BLaER1 (cell line): ENCODE measurements around the gene PRKCZ.

Source experiments
- H3K27ac ChIP-seq: shearing (Covaris generic); formaldehyde crosslinking; 2 replicates; pipeline ENCODE4 v1.8.1; 2022
- H3K27me3 ChIP-seq: shearing (Covaris generic); formaldehyde crosslinking; 2 replicates; pipeline ENCODE4 v1.8.1; 2022
- H3K36me3 ChIP-seq: shearing (Covaris generic); formaldehyde crosslinking; 2 replicates; pipeline ENCODE4 v1.8.1; 2022
- H3K4me1 ChIP-seq: shearing (Covaris generic); formaldehyde crosslinking; 2 replicates; pipeline ENCODE4 v1.8.1; 2022
- H3K4me2 ChIP-seq: shearing (Covaris generic); formaldehyde crosslinking; 2 replicates; pipeline ENCODE4 v1.8.1; 2022
- H3K4me3 ChIP-seq: shearing (Covaris generic); formaldehyde crosslinking; 2 replicates; pipeline ENCODE4 v1.8.1; 2022
- H3K9ac ChIP-seq: shearing (Covaris generic); formaldehyde crosslinking; 2 replicates; pipeline ENCODE4 v1.8.1; 2022
- H3K9me3 ChIP-seq: shearing (Covaris generic); formaldehyde crosslinking; 2 replicates; pipeline ENCODE4 v1.8.1; 2022
- H4K20me1 ChIP-seq: shearing (Covaris generic); formaldehyde crosslinking; 2 replicates; pipeline ENCODE4 v1.8.1; 2022
- Cebpa-rat ChIP-seq: shearing (Covaris generic); IDR thresholded peaks from 2 replicates; pipeline ENCODE4 v1.8.1; 2022

Gene PRKCZ

GRCh38 chr1:2181271-2181670 lies 131.1 kb downstream of the PRKCZ start:
- peaks cover 91% of the 10 kb centered on the region for H4K20me1 ChIP-seq
- peaks cover 98% of the 10 kb centered on the region for H3K36me3 ChIP-seq
- no peaks in the 10 kb centered on the region for H3K9me3 ChIP-seq
- no peak overlapping the region for H3K4me3 ChIP-seq
- H3K4me2 ChIP-seq: no peak overlapping the region
- TF ChIP-seq Cebpa-rat: no peak
- no peak overlapping the region for H3K27ac ChIP-seq
- H3K4me1 ChIP-seq: 0 out of 2 replicates have a peak, but pooled peaks cover 6% of the 10 kb centered on the region
- H3K9ac ChIP-seq: no peak overlapping the region
- H3K27me3 ChIP-seq: no peaks in the 10 kb centered on the region

GRCh38 chr1:2181752-2182151 lies 131.5 kb downstream of the PRKCZ start:
- Histone ChIP-seq H3K4me2 (no peak overlapping the region), H3K36me3 (peaks cover 97% of the 10 kb centered on the region), H3K9me3 (no peaks in the 10 kb centered on the region), H3K9ac (no peak overlapping the region), H3K27ac (peak overlapping the region; percentile 13; the same call in 1 of the 2 replicates), H3K4me3 (no peak overlapping the region), H3K27me3 (no peaks in the 10 kb centered on the region), H3K4me1 (0 out of 2 replicates have a peak, but pooled peaks cover 6% of the 10 kb centered on the region), H4K20me1 (peaks cover 86% of the 10 kb centered on the region)
- TF ChIP-seq Cebpa-rat: no peak

- TF ChIP-seq Cebpa-rat: no peak
- Histone ChIP-seq H3K9me3 (no peaks in the 10 kb centered on the region), H3K36me3 (peaks cover 94% of the 10 kb centered on the region), H3K4me2 (no peak overlapping the region), H3K9ac (no peak overlapping the region), H4K20me1 (peaks cover 85% of the 10 kb centered on the region), H3K4me3 (no peak overlapping the region), H3K27me3 (no peaks in the 10 kb centered on the region), H3K27ac (peak overlapping the region; percentile 13; the same call in 1 of the 2 replicates), H3K4me1 (0 out of 2 replicates have a peak, but pooled peaks cover 6% of the 10 kb centered on the region)
Observed at GRCh38 chr1:2182376-2182775, 132.2 kb downstream of the PRKCZ start.

GRCh38 chr1:2183937-2184334 lies 133.7 kb downstream of the PRKCZ start:
- peaks cover 20% of the 10 kb centered on the region for H3K4me1 ChIP-seq
- no peak for TF ChIP-seq Cebpa-rat
- H3K27ac ChIP-seq: no peak overlapping the region

GRCh38 chr1:2184531-2184930 lies 134.3 kb downstream of the PRKCZ start:
- Histone ChIP-seq H3K9ac (no peak overlapping the region), H3K4me1 (peaks cover 24% of the 10 kb centered on the region), H4K20me1 (peaks cover 73% of the 10 kb centered on the region), H3K36me3 (peaks cover 84% of the 10 kb centered on the region), H3K27me3 (no peaks in the 10 kb centered on the region), H3K4me3 (no peak overlapping the region), H3K27ac (no peak overlapping the region), H3K9me3 (no peaks in the 10 kb centered on the region), H3K4me2 (no peak overlapping the region)
- TF ChIP-seq Cebpa-rat: no peak

More at GRCh38 chr1:2183937-2184334, 133.7 kb downstream of the PRKCZ start:
- Histone ChIP-seq H3K4me2 (no peak overlapping the region), H4K20me1 (peaks cover 79% of the 10 kb centered on the region), H3K27me3 (no peaks in the 10 kb centered on the region), H3K4me3 (no peak overlapping the region), H3K9ac (no peak overlapping the region), H3K36me3 (peaks cover 90% of the 10 kb centered on the region), H3K9me3 (no peaks in the 10 kb centered on the region)

- peaks cover 28% of the 10 kb centered on the region for H3K4me1 ChIP-seq
- H3K27ac ChIP-seq: no peak overlapping the region
- H3K4me2 ChIP-seq: no peak overlapping the region
- H3K36me3 ChIP-seq: peaks cover 80% of the 10 kb centered on the region
- no peak for TF ChIP-seq Cebpa-rat
- H3K9ac ChIP-seq: no peak overlapping the region
- no peak overlapping the region for H3K4me3 ChIP-seq
- no peaks in the 10 kb centered on the region for H3K27me3 ChIP-seq
- H4K20me1 ChIP-seq: peaks cover 69% of the 10 kb centered on the region
- H3K9me3 ChIP-seq: no peaks in the 10 kb centered on the region
Observed at GRCh38 chr1:2184934-2185333, 134.7 kb downstream of the PRKCZ start.

- H3K4me1 ChIP-seq: peaks cover 40% of the 10 kb centered on the region
- H3K27ac ChIP-seq: no peak overlapping the region
- no peak overlapping the region for H3K4me3 ChIP-seq
- H3K9ac ChIP-seq: no peak overlapping the region
- H3K9me3 ChIP-seq: no peaks in the 10 kb centered on the region
- H3K27me3 ChIP-seq: no peaks in the 10 kb centered on the region
- H3K36me3 ChIP-seq: peaks cover 69% of the 10 kb centered on the region
- H4K20me1 ChIP-seq: peaks cover 72% of the 10 kb centered on the region; the same call in 1 of the 2 replicates
- TF ChIP-seq Cebpa-rat: no peak
- no peak overlapping the region for H3K4me2 ChIP-seq
Observed at GRCh38 chr1:2185880-2186855, 136.0 kb downstream of the PRKCZ start.

GRCh38 chr1:2186901-2187300 lies 136.7 kb downstream of the PRKCZ start:
- no peak for TF ChIP-seq Cebpa-rat
- no peak overlapping the region; the same call in 1 of the 2 replicates for H3K9ac ChIP-seq
- H3K36me3 ChIP-seq: peaks cover 62% of the 10 kb centered on the region
- H3K4me3 ChIP-seq: no peak overlapping the region
- H4K20me1 ChIP-seq: peaks cover 69% of the 10 kb centered on the region; the same call in 1 of the 2 replicates
- H3K27ac ChIP-seq: no peak overlapping the region
- H3K27me3 ChIP-seq: no peaks in the 10 kb centered on the region
- no peak overlapping the region for H3K4me2 ChIP-seq
- H3K4me1 ChIP-seq: peaks cover 47% of the 10 kb centered on the region
- no peaks in the 10 kb centered on the region for H3K9me3 ChIP-seq

- peaks cover 54% of the 10 kb centered on the region for H3K36me3 ChIP-seq
- H3K27me3 ChIP-seq: no peaks in the 10 kb centered on the region
- H3K9ac ChIP-seq: no peak overlapping the region
- peaks cover 55% of the 10 kb centered on the region for H3K4me1 ChIP-seq
- no peak overlapping the region for H3K4me2 ChIP-seq
- H4K20me1 ChIP-seq: peaks cover 69% of the 10 kb centered on the region; the same call in 1 of the 2 replicates
- H3K27ac ChIP-seq: 0 out of 2 replicates have a peak overlapping the region, but pooled peaks have one; percentile 26
- H3K4me3 ChIP-seq: no peak overlapping the region
- no peak for TF ChIP-seq Cebpa-rat
- no peaks in the 10 kb centered on the region for H3K9me3 ChIP-seq
Observed at GRCh38 chr1:2187619-2188018, 137.4 kb downstream of the PRKCZ start.

GRCh38 chr1:2188336-2188735 lies 138.1 kb downstream of the PRKCZ start:
- Histone ChIP-seq H3K9me3 (no peaks in the 10 kb centered on the region), H4K20me1 (peaks cover 67% of the 10 kb centered on the region; the same call in 1 of the 2 replicates), H3K4me3 (no peak overlapping the region), H3K27ac (0 out of 2 replicates have a peak overlapping the region, but pooled peaks have one; percentile 26), H3K4me1 (peaks cover 62% of the 10 kb centered on the region), H3K4me2 (no peak overlapping the region), H3K36me3 (peaks cover 47% of the 10 kb centered on the region), H3K27me3 (no peaks in the 10 kb centered on the region), H3K9ac (0 out of 2 replicates have a peak overlapping the region, but pooled peaks have one; percentile 8)
- no peak for TF ChIP-seq Cebpa-rat
